ENCODE measurements around the gene NNAT. TPM values are rescaled to one million over a fixed set of nuclear protein-coding genes. Genes with fewer than 3 reads are reported as not detected.
A peak's percentile ranks its signal among the peaks of the same experiment; 100 is the strongest.

The NNAT gene
- total RNA-seq, 1 donor from 2014 or later, result 0.40 TPM

DNA sequence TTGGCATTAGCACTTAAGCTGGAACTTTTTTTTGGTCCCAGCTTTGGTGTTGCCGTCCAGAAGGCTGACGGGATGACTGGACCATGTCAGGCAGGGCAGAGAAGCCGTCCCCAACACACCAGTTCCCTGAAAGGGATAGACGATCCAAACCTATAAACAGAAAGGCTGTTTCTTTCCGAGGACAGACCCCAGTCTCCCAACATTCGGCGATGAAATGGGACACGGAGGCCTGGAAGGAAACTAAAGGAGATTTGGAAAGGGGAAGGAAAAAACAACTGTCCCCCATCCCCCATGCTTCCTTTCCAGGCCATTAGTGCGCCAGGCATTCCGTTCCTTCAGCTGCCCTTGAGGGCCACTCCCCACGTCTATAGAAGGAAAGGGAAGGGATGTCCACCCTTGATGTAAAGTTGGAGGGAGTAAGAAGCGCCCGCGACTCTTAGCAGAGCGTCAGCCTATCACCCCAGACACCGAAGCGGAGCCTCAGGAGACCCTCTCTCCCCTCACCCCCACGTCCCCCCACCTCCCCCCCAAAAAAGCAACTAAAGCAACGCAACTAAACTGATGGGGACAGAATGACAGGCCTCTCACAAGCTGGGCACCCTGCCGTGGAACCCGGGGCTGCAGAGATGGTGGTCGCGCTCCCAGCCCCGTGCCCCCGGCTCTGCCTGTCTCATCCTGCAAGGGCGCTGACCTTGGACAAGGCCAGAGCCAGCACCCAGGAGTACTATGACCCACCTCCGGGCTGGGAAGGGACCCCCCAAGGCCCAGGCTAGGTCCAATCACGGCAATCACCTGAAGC is 6.0 kb downstream of the NNAT start:
- intact Hi-C loops (cut with micrococcal nuclease), result loop anchor here (1.0 to 2.0 kb wide), 4 partner anchors 20 to 238 kb away; partner anchors contain the start of gene MANBAL
- Mint-ChIP-seq H3K4me3 (peak overlapping the region; percentile 93), H3K27me3 (no peaks in the 10 kb centered on the region), H3K27ac (peak overlapping the region; percentile 100), H3K36me3 (ENCODE audit: low read depth) (peaks cover 15% of the 10 kb centered on the region), H3K4me1 (peaks cover 56% of the 10 kb centered on the region), H3K9me3 (no peaks in the 10 kb centered on the region)
- TF ChIP-seq, protein P1, sequence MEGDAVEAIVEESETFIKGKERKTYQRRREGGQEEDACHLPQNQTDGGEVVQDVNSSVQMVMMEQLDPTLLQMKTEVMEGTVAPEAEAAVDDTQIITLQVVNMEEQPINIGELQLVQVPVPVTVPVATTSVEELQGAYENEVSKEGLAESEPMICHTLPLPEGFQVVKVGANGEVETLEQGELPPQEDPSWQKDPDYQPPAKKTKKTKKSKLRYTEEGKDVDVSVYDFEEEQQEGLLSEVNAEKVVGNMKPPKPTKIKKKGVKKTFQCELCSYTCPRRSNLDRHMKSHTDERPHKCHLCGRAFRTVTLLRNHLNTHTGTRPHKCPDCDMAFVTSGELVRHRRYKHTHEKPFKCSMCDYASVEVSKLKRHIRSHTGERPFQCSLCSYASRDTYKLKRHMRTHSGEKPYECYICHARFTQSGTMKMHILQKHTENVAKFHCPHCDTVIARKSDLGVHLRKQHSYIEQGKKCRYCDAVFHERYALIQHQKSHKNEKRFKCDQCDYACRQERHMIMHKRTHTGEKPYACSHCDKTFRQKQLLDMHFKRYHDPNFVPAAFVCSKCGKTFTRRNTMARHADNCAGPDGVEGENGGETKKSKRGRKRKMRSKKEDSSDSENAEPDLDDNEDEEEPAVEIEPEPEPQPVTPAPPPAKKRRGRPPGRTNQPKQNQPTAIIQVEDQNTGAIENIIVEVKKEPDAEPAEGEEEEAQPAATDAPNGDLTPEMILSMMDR (IDR thresholded peaks at IDR 0.05), result no peak
- CTCF ChIA-PET, result interaction anchor here (1.1 to 2.4 kb wide), 2 partner anchors 250 to 331 kb away, joined by 3 to 9 read pairs; no protein-coding TSS in a partner anchor
- POLR2A ChIA-PET, result interaction anchor here (0.5 to 2.0 kb wide), 10 partner anchors 105 to 952 kb away, joined by 3 to 15 read pairs (median 4); partner anchors contain the start of genes MANBAL, MROH8 and RPN2
- ATAC-seq (ENCODE audit: low read depth), result no peak
- no peak for DNase-seq

DNA sequence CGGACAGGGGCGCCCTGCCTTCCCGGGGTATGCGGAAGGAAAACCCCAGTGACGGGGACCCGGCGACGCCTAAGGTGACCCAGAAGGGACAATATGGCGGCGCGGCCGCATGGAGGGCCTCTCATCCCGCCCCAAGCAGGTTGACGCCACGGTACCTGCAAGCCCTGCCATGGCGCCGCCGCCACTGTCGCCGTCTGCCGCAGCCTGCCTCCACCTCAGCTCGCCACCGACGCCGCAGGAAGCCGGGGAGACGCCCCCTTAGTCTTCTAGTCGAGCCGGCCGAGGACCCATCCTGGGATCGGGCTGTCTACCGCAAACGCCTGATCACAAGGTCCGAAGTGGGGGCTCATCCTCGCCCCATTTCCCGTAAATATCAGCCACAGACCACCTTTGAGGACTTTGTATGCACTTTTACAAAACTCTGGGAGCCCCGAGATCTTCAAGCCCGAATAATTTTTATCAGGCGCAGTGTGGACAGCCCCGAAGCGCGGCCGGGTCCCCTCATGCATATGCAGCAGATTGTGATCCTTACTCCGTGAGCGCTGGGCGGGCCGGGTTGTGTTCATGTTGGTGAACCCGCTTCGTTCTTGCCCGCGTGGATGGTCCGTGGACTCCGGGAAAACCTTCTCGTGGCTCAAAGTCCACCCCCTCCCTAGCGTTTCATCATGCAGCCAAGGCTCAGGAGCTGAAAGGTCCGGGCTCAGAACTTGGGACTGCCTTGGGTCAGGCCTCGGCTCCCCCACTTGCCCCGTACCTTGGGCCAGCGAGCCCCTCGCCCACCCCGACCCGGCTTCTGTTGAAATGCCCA is 6.8 kb downstream of the NNAT start, which contains the start of gene BLCAP:
Gene BLCAP (minus strand): TSS at position 239 of the 808 bp plus-strand sequence. CDS start 8,702 bp downstream, outside the sequence.
- POLR2A ChIA-PET, result interaction anchor here (0.5 to 2.0 kb wide), 7 partner anchors 145 to 953 kb away, joined by 3 to 15 read pairs (median 6); partner anchors contain the start of genes MANBAL, MROH8 and RPN2
- Mint-ChIP-seq H3K27ac (peak within 1 kb of the TSS; percentile 100), H3K4me3 (peak within 1 kb of the TSS; percentile 93), H3K4me1 (peaks cover 54% of the 10 kb centered on the region), H3K9me3 (no peaks in the 10 kb centered on the region), H3K27me3 (no peaks in the 10 kb centered on the region), H3K36me3 (ENCODE audit: low read depth) (peaks cover 13% of the 10 kb centered on the region)
- CTCF ChIA-PET, result interaction anchor here (1.0 to 2.4 kb wide), 3 partner anchors 258 to 332 kb away, joined by 3 to 9 read pairs (median 3); no protein-coding TSS in a partner anchor
- DNase-seq (peak; percentile 87), ATAC-seq (ENCODE audit: low read depth) (peak; percentile 87)
- TF ChIP-seq, protein P1 (IDR thresholded peaks at IDR 0.05), result no peak
- intact Hi-C loops (cut with micrococcal nuclease), result loop anchor here (1.0 to 2.0 kb wide), 7 partner anchors 21 to 432 kb away; partner anchors contain the start of genes MANBAL, MROH8 and RPN2

DNA sequence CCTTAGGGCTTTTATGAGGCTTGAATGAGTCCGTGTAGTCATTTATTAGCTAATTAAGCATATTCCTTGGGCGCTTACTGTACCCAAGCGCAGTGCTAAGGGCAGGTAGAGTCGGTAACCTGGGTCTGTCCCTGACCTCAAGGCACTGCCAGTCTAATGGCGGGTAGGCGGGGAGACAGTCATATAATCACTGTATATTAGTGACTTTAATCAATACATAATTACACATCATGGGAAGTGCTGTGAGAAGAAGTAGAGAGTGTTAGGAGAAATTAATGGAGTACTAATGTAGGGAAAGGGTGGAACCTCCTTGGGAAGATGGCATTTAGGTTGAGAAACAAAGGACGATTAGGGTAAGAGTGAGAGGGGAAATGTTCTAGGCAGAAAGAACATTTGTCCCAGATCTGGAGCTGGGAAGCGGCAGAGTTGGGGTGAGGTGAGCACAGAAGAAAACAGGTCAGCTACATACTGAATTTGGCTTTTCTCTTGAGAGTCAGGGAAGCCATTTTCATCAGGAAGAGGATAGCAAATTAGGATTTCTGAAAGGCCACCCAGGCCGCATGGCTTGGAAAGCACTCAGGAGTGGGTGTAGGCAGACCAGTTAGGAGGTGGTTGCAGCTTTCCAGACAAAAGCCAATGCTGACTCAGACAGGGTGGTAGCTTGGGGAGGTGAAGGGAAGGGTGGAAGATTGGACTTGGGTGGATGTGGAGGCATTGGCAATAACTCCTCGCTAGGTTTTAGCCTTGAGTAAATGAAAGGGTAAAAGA is 7.6 kb downstream of the NNAT start:
- H3K4me1 Mint-ChIP-seq, result peaks cover 46% of the 10 kb centered on the region
- TF ChIP-seq, protein P1 (IDR thresholded peaks at IDR 0.05), result no peak
- H3K27me3 Mint-ChIP-seq, result no peaks in the 10 kb centered on the region
- no peak for ATAC-seq (ENCODE audit: low read depth)
- no peak for DNase-seq
- H3K27ac Mint-ChIP-seq, result peak overlapping the region; percentile 100
- no peaks in the 10 kb centered on the region for H3K9me3 Mint-ChIP-seq
- H3K4me3 Mint-ChIP-seq, result peak overlapping the region; percentile 93
- intact Hi-C loops (cut with micrococcal nuclease), result loop anchor here (1.0 kb wide), 4 partner anchors 258 to 432 kb away; partner anchors contain the start of genes MROH8 and RPN2
- CTCF ChIA-PET, result interaction anchor here (1.0 to 2.4 kb wide), 3 partner anchors 259 to 333 kb away, joined by 3 to 9 read pairs (median 3); no protein-coding TSS in a partner anchor
- POLR2A ChIA-PET, result interaction anchor here (0.8 to 2.0 kb wide), 3 partner anchors 212 to 350 kb away, joined by 3 to 10 read pairs (median 8); partner anchors contain the start of gene MANBAL
- H3K36me3 Mint-ChIP-seq (ENCODE audit: low read depth), result peaks cover 6% of the 10 kb centered on the region

DNA sequence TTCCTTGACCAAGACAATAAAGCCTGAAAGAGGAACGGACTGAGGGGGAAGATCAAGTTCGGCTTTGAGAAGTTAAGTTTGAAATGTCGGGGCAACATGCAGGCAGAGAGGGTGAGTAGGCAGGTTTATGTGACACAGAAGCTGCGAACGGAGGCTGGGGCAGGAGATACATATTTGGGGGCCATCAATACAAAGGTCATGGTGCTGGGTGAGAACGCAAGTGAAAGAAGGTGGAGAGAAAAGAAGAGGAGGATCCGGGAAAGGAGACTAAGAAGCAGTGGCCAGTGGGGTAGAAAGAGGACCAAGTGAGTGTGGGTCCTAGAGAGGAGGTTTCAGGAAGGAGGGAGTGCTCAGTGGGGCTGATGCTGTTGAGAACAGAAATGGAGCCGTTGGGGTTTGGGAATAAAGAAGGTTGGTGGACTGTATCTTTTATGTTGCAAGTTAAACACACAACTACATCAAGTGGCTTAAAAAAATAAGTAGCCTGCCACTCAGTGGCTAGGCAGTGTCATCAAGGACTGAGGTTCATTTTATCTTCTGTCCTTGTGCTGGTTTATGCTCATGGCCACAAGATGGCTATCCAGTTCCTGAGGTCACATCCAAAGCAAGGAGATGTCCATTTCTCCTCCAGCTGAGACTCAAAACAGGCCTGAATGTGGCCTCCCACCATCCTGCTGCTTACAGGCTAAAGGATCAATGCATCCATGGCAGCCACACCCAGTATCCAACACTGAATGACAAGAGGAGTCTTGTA is 8.3 kb downstream of the NNAT start:
- TF ChIP-seq, protein P1 (IDR thresholded peaks at IDR 0.05), result no peak
- Mint-ChIP-seq H3K36me3 (ENCODE audit: low read depth) (peaks cover 4% of the 10 kb centered on the region), H3K4me3 (peak overlapping the region; percentile 32), H3K27ac (no peak overlapping the region), H3K4me1 (peaks cover 41% of the 10 kb centered on the region), H3K9me3 (no peaks in the 10 kb centered on the region), H3K27me3 (no peaks in the 10 kb centered on the region)
- ATAC-seq (ENCODE audit: low read depth), result no peak
- CTCF ChIA-PET, result interaction anchor here (1.0 to 7.6 kb wide), 6 partner anchors 259 to 333 kb away, joined by 3 to 79 read pairs (median 7); no protein-coding TSS in a partner anchor
- no peak for DNase-seq
- POLR2A ChIA-PET, result interaction anchor here (0.8 kb wide), 1 partner anchor 351 kb away, joined by 3 read pairs; no protein-coding TSS in a partner anchor
- intact Hi-C loops (cut with micrococcal nuclease), result no loop called here

Measured in activated B cell treated with CpG ODN at 0.5 μM for 24 hours (primary cell).